IMR-90 (cell line): ENCODE data around the gene CADM3. TPM values are rescaled to one million over a fixed set of nuclear protein-coding genes. Genes with fewer than 3 reads are reported as not detected.

ENCODE experiments used
- ATAC-seq: fragments of 200-7000 bp; cut with Tn5 transposase; 2 replicates; pipeline ENCODE4 v1.9.1; 2020; ENCODE audit warnings: low read depth, mild to moderate bottlenecking, moderate library complexity
- BruUV-seq: library from RNA; stranded (reverse); fragments of 400-500 nt; replicated peaks from 2 replicates; lab custom pipeline; 2021; lab: Mats Ljungman, UMichigan
- CTCF ChIA-PET: fragments of 300-600 bp; formaldehyde crosslinking; extraction: SDS; loops from one replicate; lab custom pipeline; 2021; ENCODE audit warnings: antibody characterized with exemption; lab: Yijun Ruan, JAX
- POLR2A ChIA-PET: fragments of 300-600 bp; sonication (Branson Sonifier 250); formaldehyde crosslinking; loops from one replicate; lab custom pipeline; 2022; ENCODE audit warnings: antibody characterized with exemption; ENCODE audit not compliant: unreplicated experiment; lab: Charles Lee
- DNase-seq: peaks from one replicate; pipeline ENCODE4 v3.0.0; 2013
- H2AFZ ChIP-seq: replicated peaks from 2 replicates; pipeline ENCODE3; 2013; ENCODE audit warnings: low read length, mild to moderate bottlenecking; ENCODE audit not compliant: poor library complexity
- H2AK5ac ChIP-seq: 2 replicates; pipeline ENCODE4 v1.6.1; 2013; ENCODE audit warnings: low read depth, low read length, inconsistent platforms
- H2AK9ac ChIP-seq: replicated peaks from 2 replicates; pipeline ENCODE3; 2013; ENCODE audit warnings: mild to moderate bottlenecking, low read depth, low read length, moderate library complexity; ENCODE audit not compliant: poor library complexity
- H2BK120ac ChIP-seq: 2 replicates; pipeline ENCODE4 v1.6.1; 2013; ENCODE audit warnings: low read depth, low read length, inconsistent platforms
- H2BK15ac ChIP-seq: 3 replicates; pipeline ENCODE4 v1.6.1; 2013; ENCODE audit warnings: low read depth, low read length, inconsistent platforms
- H2BK20ac ChIP-seq: 2 replicates; pipeline ENCODE4 v1.6.1; 2013; ENCODE audit warnings: low read depth, mild to moderate bottlenecking, inconsistent platforms, low read length, moderate library complexity
- H2BK5ac ChIP-seq: 2 replicates; pipeline ENCODE4 v1.6.1; 2013; ENCODE audit warnings: mild to moderate bottlenecking, low read depth, low read length, inconsistent platforms; ENCODE audit not compliant: poor library complexity, severe bottlenecking
- H3K14ac ChIP-seq: replicated peaks from 2 replicates; pipeline ENCODE4 v1.6.1; 2013; ENCODE audit warnings: low read depth, low read length, inconsistent platforms
- H3K18ac ChIP-seq: 2 replicates; pipeline ENCODE4 v1.6.1; 2013; ENCODE audit warnings: low read depth, low read length, control low read depth
- H3K23ac ChIP-seq: 2 replicates; pipeline ENCODE4 v1.6.1; 2013; ENCODE audit warnings: low read depth, low read length, inconsistent platforms
- H3K27ac ChIP-seq: 2 replicates; pipeline ENCODE4 v1.5.1; 2013; ENCODE audit warnings: mild to moderate bottlenecking, control low read depth, low read length; ENCODE audit not compliant: insufficient read depth
- H3K27me3 ChIP-seq: 2 replicates; pipeline ENCODE4 v1.6.1; 2013; ENCODE audit warnings: low read length; ENCODE audit not compliant: control insufficient read depth, insufficient read depth
- H3K36me3 ChIP-seq: 2 replicates; pipeline ENCODE4 v1.6.1; 2013; ENCODE audit warnings: low read length, mixed read lengths; ENCODE audit not compliant: control insufficient read depth, insufficient read depth
- H3K4ac ChIP-seq: 2 replicates; pipeline ENCODE4 v1.6.1; 2013; ENCODE audit warnings: low read depth, low read length, inconsistent platforms
- H3K4me1 ChIP-seq: 2 replicates; pipeline ENCODE4 v1.6.1; 2013; ENCODE audit warnings: low read length, mixed read lengths; ENCODE audit not compliant: control insufficient read depth, insufficient read depth
- H3K4me2 ChIP-seq: 2 replicates; pipeline ENCODE4 v1.6.1; 2013; ENCODE audit warnings: low read depth, mild to moderate bottlenecking, control low read depth, low read length, moderate library complexity
- H3K4me3 ChIP-seq: 2 replicates; pipeline ENCODE4 v1.5.1; 2013; ENCODE audit warnings: low read depth, mild to moderate bottlenecking, control low read depth, low read length, moderate library complexity; ENCODE audit not compliant: insufficient read depth
- H3K56ac ChIP-seq: 2 replicates; pipeline ENCODE4 v1.6.1; 2013; ENCODE audit warnings: low read length, inconsistent platforms; ENCODE audit not compliant: insufficient read depth; ENCODE audit errors: extremely low read depth
- H3K79me1 ChIP-seq, 2 experiments: 2 replicates each; pipeline ENCODE4 v1.6.1; 2013; ENCODE audit warnings: low read length in 2 of 2, inconsistent platforms in 1 of 2, low read depth in 1 of 2
- H3K9ac ChIP-seq: 2 replicates; pipeline ENCODE4 v1.6.1; 2013; ENCODE audit warnings: low read depth, low read length, control low read depth
- H3K9me1 ChIP-seq: 2 replicates; pipeline ENCODE4 v1.6.1; 2013; ENCODE audit warnings: low read length, inconsistent platforms; ENCODE audit not compliant: insufficient read depth
- H3K9me3 ChIP-seq: 2 replicates; pipeline ENCODE4 v1.6.1; 2013; ENCODE audit warnings: low read length; ENCODE audit not compliant: control insufficient read depth, insufficient read depth
- H4K20me1 ChIP-seq: 2 replicates; pipeline ENCODE4 v1.6.1; 2013; ENCODE audit warnings: low read length, inconsistent platforms; ENCODE audit not compliant: insufficient read depth
- H4K5ac ChIP-seq: 2 replicates; pipeline ENCODE4 v1.6.1; 2013; ENCODE audit warnings: mild to moderate bottlenecking, low read depth, low read length, control low read depth
- H4K8ac ChIP-seq, 2 experiments: 2 replicates each; pipeline ENCODE4 v1.6.1; 2013; ENCODE audit warnings: low read depth in 2 of 2, low read length in 2 of 2, control low read depth in 1 of 2, inconsistent platforms in 1 of 2
- H4K91ac ChIP-seq: 2 replicates; pipeline ENCODE4 v1.6.1; 2013; ENCODE audit warnings: low read depth, low read length, inconsistent platforms; ENCODE audit not compliant: insufficient read depth
- BHLHE40 ChIP-seq: fragments of 150-350 bp; IDR thresholded peaks from 2 replicates; pipeline ENCODE4 v1.6.1; 2016; ENCODE audit warnings: mild to moderate bottlenecking, low read depth, low read length
- RCOR1 ChIP-seq: IDR thresholded peaks from 2 replicates; pipeline ENCODE4 v1.6.1; 2012; ENCODE audit warnings: mild to moderate bottlenecking, low read length, improper control_type of control experiment; ENCODE audit not compliant: insufficient replicate concordance
- WGBS, 2 experiments: methylation state at CpG; one replicate each; pipeline versions ENCODE4 v1.1.5 to v1.1.7; 2013; ENCODE audit warnings: missing lambda C conversion rate in 2 of 2; ENCODE audit not compliant: insufficient read length in 1 of 2; ENCODE audit errors: extremely low coverage in 2 of 2; 5-methylcytosine and 5-hydroxymethylcytosine counted together
- dilution Hi-C: fragments of 300-500 bp; cut with HindIII; formaldehyde crosslinking; loops from one replicate; pipeline ENCODE4 v1.14.3; 2018; ENCODE audit warnings: low sequenced_read_pairs; ENCODE audit not compliant: unreplicated experiment
- in situ Hi-C: fragments of 300-500 bp; cut with MboI; formaldehyde crosslinking; loops from 3 replicates; pipeline ENCODE4 v1.14.3; 2019; ENCODE audit warnings: low sequenced_read_pairs, inconsistent platforms, mixed read lengths
- intact Hi-C: fragments of 100-400 bp; cut with micrococcal nuclease; formaldehyde crosslinking; loops from 2 replicates; pipeline ENCODE4 v1.10.0; 2022
- polyA plus RNA-seq, 3 experiments: library from polyadenylated mRNA; depleted of rRNA; stranded (reverse); fragments of >200 nt; gene quantifications; 2 replicates each; pipeline ENCODE4 v1.2.3, GENCODE V29; 2012; ENCODE audit warnings: low replicate concordance in 1 of 3
- total RNA-seq: library from RNA; depleted of rRNA; stranded (reverse); fragments of >200 nt; gene quantifications from 2 replicates; pipeline ENCODE4 v1.2.3, GENCODE V29; 2012
- TF ChIP-seq, protein P1 (sequence below): fragments of 150-350 bp; IDR thresholded peaks from 2 replicates; pipeline ENCODE4 v1.6.1; 2017; ENCODE audit warnings: mild to moderate bottlenecking, antibody characterized with exemption, low read length, low read depth

CADM3 gene
- total and polyA plus RNA-seq, 2 of the 4 experiments (the other 2 are of a cell fraction), result not detected

DNA sequence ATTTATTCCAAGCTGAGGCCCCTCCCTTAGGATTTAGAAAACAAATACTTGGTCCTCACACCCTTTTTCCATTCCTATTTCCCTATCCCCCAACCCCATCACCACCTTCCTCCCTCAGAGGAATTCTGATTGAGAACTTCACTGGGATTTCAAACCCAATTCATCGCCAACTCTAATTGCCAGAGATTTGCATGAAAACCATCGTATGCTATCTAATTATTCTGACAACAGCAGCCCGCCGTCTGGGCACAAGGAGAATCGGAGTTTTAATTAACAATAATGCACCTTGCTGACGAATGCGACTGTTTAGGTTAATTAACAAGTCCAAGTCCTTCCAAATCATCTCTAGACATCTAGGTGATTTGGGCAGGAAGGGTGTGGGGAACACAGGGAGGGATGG is 37.6 kb downstream of the CADM3 start:
- no peaks in the 10 kb centered on the region for H3K9me3 ChIP-seq
- no peak overlapping the region for H2AFZ ChIP-seq
- dilution Hi-C loops (no loop called here), intact Hi-C loops (no loop called here), in situ Hi-C loops (loop anchor here (25.0 kb wide), 1 partner anchor 678 kb away; no protein-coding TSS in a partner anchor)
- H3K36me3 ChIP-seq, result no peaks in the 10 kb centered on the region
- H3K4me2 ChIP-seq, result no peak overlapping the region
- no peaks in the 10 kb centered on the region for H4K20me1 ChIP-seq
- TF ChIP-seq, protein P1, sequence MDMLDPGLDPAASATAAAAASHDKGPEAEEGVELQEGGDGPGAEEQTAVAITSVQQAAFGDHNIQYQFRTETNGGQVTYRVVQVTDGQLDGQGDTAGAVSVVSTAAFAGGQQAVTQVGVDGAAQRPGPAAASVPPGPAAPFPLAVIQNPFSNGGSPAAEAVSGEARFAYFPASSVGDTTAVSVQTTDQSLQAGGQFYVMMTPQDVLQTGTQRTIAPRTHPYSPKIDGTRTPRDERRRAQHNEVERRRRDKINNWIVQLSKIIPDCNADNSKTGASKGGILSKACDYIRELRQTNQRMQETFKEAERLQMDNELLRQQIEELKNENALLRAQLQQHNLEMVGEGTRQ, result no peak
- TF ChIP-seq BHLHE40 (no peak), RCOR1 (no peak)
- no peak overlapping the region for H3K18ac ChIP-seq
- no peak overlapping the region for H4K8ac ChIP-seq
- no peak overlapping the region for H2AK9ac ChIP-seq
- H3K4me3 ChIP-seq, result no peak overlapping the region
- no peak overlapping the region for H3K23ac ChIP-seq
- no peak overlapping the region for H3K4ac ChIP-seq
- H3K4me1 ChIP-seq, result no peaks in the 10 kb centered on the region
- H3K27ac ChIP-seq, result no peak overlapping the region
- H3K79me1 ChIP-seq, result no peaks in the 10 kb centered on the region
- WGBS, 2 experiments, result 100% methylated on average over 1 of the region's 7 CpGs; no CpG with 5 or more reads in 1 of the 2 experiments
- H3K9me1 ChIP-seq, result no peaks in the 10 kb centered on the region
- no peak overlapping the region for H3K9ac ChIP-seq
- no peak overlapping the region for H3K14ac ChIP-seq
- ATAC-seq (no peak), DNase-seq (no peak)
- no peak overlapping the region for H2BK15ac ChIP-seq
- no peak overlapping the region for H2BK5ac ChIP-seq
- POLR2A ChIA-PET, result no interaction called here
- no TSS peak for BruUV-seq
- no peak overlapping the region for H4K91ac ChIP-seq
- H4K5ac ChIP-seq, result no peak overlapping the region
- no peak overlapping the region for H2BK20ac ChIP-seq
- H3K56ac ChIP-seq, result no peak overlapping the region
- H3K27me3 ChIP-seq, result peaks cover 4% of the 10 kb centered on the region
- CTCF ChIA-PET, result interaction anchor here (0.6 to 1.0 kb wide), 3 partner anchors 8 to 805 kb away, joined by 3 to 4 read pairs (median 4); no protein-coding TSS in a partner anchor
- no peak overlapping the region for H2BK120ac ChIP-seq
- H2AK5ac ChIP-seq, result no peak overlapping the region
